NT2/D1 (cell line): Measurements from ENCODE around the gene KIF1C.

Source experiments
- SUZ12 ChIP-seq: IDR thresholded peaks from 2 replicates; pipeline ENCODE4 v1.6.1; 2011; ENCODE audit not compliant: insufficient read length, insufficient read depth; ENCODE audit errors: extremely low read depth
- YY1 ChIP-seq: IDR thresholded peaks from 2 replicates; pipeline ENCODE4 v1.6.1; 2011; ENCODE audit not compliant: insufficient read length, insufficient read depth
- ZNF274 ChIP-seq: IDR thresholded peaks from 2 replicates; pipeline ENCODE4 v1.6.1; 2011; ENCODE audit warnings: mild to moderate bottlenecking, low read depth, low read length

GRCh38 chr17:4969047-4969550 lies 28.7 kb upstream of the KIF1C start:
- TF ChIP-seq YY1 (no peak), ZNF274 (no peak), SUZ12 (no peak)
